ENCODE data around the gene C1GALT1. TPM values are rescaled to one million over a fixed set of nuclear protein-coding genes. Genes with fewer than 3 reads are reported as not detected.
"Not testable (repeated sequence)": the region's sequence is repeated elsewhere in the genome, so short reads cannot be mapped to it uniquely, and the experiment has no call there.

The C1GALT1 gene
- polyA plus RNA-seq, 3 donors = 12.5 to 47.7 (median 45.1) TPM

- H3K27me3 Mint-ChIP-seq (ENCODE audit: low read depth in 3 of 3); H3K27ac Mint-ChIP-seq; H3K9ac ChIP-seq (ENCODE audit: insufficient read depth, low read length, poor library complexity, severe bottlenecking); H3K27ac ChIP-seq (ENCODE audit: low read depth in 1 of 2, low read length in 2 of 2); H3K4me2 ChIP-seq (replicated peaks; ENCODE audit: extremely low read depth, low read length, poor library complexity, severe bottlenecking); H3K79me2 ChIP-seq (ENCODE audit: insufficient read depth, low read length); H4K20me1 ChIP-seq (ENCODE audit: insufficient read depth, low read length); H3K4me3 Mint-ChIP-seq; H3K4me1 Mint-ChIP-seq; H3K4me3 ChIP-seq (replicated peaks in 1 of 3; ENCODE audit: low read depth in 2 of 3, low read length in 3 of 3); H3K36me3 ChIP-seq (replicated peaks in 1 of 2; ENCODE audit: control insufficient read depth in 1 of 2, insufficient read depth in 2 of 2, low read length in 2 of 2); H3K36me3 Mint-ChIP-seq; H3K27me3 ChIP-seq (ENCODE audit: control insufficient read depth in 2 of 2, insufficient read depth in 2 of 2, low read length in 2 of 2); H2AFZ ChIP-seq (ENCODE audit: insufficient read depth, low read depth, low read length, poor library complexity, severe bottlenecking); H3K4me1 ChIP-seq (ENCODE audit: control insufficient read depth in 1 of 2, insufficient read depth in 2 of 2, low read length in 2 of 2); DNase-seq; intact Hi-C loops (cut with micrococcal nuclease): not testable (repeated sequence)
- 94% methylated on average over 2 of the region's 4 CpGs for WGBS (ENCODE audit: insufficient coverage)
- H3K9me3 Mint-ChIP-seq = peaks cover 3 to 31% (median 21%) of the 10 kb centered on the region in 7 donors
- peaks cover 0 to 10% of the 10 kb centered on the region in 2 donors for H3K9me3 ChIP-seq (replicated peaks in 1 of 2; ENCODE audit: control insufficient read depth in 1 of 2, insufficient read depth in 1 of 2, low read length in 2 of 2)
Measured at GRCh38 chr7:7145151-7145550, 37.2 kb upstream of the C1GALT1 start.

GRCh38 chr7:7146837-7147236, 35.5 kb upstream of the C1GALT1 start:
- no peaks in the 10 kb centered on the region for H4K20me1 ChIP-seq (ENCODE audit: insufficient read depth, low read length)
- H3K4me1 ChIP-seq (ENCODE audit: control insufficient read depth in 1 of 2, insufficient read depth in 2 of 2, low read length in 2 of 2) = peaks cover 2 to 6% of the 10 kb centered on the region in 2 donors
- no peaks in the 10 kb centered on the region for H3K79me2 ChIP-seq (ENCODE audit: insufficient read depth, low read length)
- no peak overlapping the region for H3K9ac ChIP-seq (ENCODE audit: insufficient read depth, low read length, poor library complexity, severe bottlenecking)
- no CpG with 5 or more reads among the region's 3 CpGs for WGBS (ENCODE audit: insufficient coverage)
- no peak overlapping the region for H3K4me3 Mint-ChIP-seq
- intact Hi-C loops (cut with micrococcal nuclease) = no loop called here
- TF ChIP-seq CTCF (IDR thresholded peaks at IDR 0.05) = no peak
- no peaks in the 10 kb centered on the region for H3K27me3 ChIP-seq (ENCODE audit: control insufficient read depth in 2 of 2, insufficient read depth in 2 of 2, low read length in 2 of 2)
- H3K4me2 ChIP-seq (replicated peaks; ENCODE audit: extremely low read depth, low read length, poor library complexity, severe bottlenecking) = no peak overlapping the region
- H3K27ac ChIP-seq (ENCODE audit: low read depth in 1 of 2, low read length in 2 of 2) = no peak overlapping the region
- H3K36me3 ChIP-seq (replicated peaks in 1 of 2; ENCODE audit: control insufficient read depth in 1 of 2, insufficient read depth in 2 of 2, low read length in 2 of 2) = no peaks in the 10 kb centered on the region
- no peak overlapping the region for H2AFZ ChIP-seq (ENCODE audit: insufficient read depth, low read depth, low read length, poor library complexity, severe bottlenecking)
- H3K27me3 Mint-ChIP-seq (ENCODE audit: low read depth in 3 of 3) = peaks cover 0 to 2% (median 0%) of the 10 kb centered on the region in 3 donors
- peaks cover 0 to 10% of the 10 kb centered on the region in 2 donors for H3K9me3 ChIP-seq (replicated peaks in 1 of 2; ENCODE audit: control insufficient read depth in 1 of 2, insufficient read depth in 1 of 2, low read length in 2 of 2)
- H3K36me3 Mint-ChIP-seq = no peaks in the 10 kb centered on the region
- no peak overlapping the region for H3K27ac Mint-ChIP-seq
- H3K4me3 ChIP-seq (replicated peaks in 1 of 3; ENCODE audit: low read depth in 2 of 3, low read length in 3 of 3) = no peak overlapping the region
- DNase-seq = no peak
- H3K4me1 Mint-ChIP-seq = peaks cover 10% of the 10 kb centered on the region
- H3K9me3 Mint-ChIP-seq = peaks cover 3 to 31% (median 21%) of the 10 kb centered on the region in 7 donors
